ENCODE measurements around the gene MYLK.

MYLK gene

DNA sequence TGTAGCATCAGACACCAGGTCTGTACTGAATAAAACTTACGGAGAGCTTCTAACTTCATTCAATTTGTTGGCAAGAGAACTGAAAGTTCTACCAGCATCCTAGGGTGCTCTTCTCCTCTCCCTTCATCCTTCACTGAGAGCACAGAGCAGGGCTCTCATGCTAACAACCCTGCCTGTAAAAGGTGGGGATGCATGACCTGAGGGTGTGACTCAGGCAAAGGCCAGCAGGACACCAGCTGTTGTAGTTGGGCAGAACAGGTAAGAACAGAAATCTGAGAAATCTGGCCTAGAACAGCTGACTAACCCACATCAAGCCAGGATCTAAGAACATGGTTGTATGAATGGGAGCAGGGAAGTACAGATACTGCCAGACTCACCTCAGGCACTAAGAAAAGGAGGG is 64.2 kb downstream of the MYLK start:
- DNase-seq, result no peak

DNA sequence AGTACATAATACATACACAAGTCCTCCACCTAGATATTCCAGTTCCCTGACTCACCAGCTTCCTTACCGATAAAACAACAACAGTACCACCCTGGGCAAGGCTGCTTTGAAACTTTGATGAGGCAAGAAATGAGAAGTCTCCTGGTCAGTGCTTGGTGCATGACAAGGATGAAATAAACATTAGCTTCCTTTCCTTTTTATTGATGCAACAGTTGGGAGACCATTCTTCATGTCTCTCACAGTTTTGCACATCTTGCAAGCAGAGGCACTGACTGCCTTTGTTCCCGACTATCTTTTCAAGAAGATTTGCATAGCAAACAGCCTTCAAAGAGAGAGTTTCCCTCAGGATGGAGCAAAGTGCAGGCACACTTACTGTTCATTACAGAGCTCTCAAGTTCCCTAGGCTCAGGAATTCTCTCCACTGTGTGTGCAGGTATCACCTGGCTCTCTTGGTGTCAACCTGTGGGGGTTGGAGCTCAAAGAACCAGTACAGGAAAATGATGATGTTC is 65.2 kb downstream of the MYLK start:
- DNase-seq, result no peak

DNA sequence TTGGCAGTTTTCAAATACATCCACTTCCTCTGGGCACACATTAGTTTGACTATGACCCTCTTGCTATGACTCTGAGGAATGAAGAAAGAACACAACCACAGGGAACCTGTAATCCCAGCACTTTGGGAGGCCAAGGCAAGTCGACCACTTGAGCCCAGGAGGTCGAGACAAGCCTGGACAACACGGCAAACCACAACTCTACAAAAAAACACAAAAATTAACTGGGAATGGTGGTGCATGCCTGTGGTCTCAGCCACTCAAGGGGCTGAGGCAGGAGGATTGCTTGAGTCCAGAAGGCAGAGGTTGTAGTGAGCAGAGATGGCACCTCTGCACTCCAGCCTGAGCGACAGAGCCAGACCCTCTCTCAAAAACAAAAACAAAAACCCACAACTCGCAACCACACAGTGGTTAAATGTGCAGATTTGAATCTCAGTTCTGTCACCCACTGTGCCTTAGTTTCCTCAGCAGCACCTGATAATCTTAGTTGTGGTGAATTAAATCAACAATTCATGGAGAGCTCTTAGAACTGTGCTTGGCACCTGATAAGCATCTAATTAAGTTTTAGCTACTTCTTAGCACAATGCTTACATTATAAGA is 65.7 kb downstream of the MYLK start:
- DNase-seq, result no peak

DNA sequence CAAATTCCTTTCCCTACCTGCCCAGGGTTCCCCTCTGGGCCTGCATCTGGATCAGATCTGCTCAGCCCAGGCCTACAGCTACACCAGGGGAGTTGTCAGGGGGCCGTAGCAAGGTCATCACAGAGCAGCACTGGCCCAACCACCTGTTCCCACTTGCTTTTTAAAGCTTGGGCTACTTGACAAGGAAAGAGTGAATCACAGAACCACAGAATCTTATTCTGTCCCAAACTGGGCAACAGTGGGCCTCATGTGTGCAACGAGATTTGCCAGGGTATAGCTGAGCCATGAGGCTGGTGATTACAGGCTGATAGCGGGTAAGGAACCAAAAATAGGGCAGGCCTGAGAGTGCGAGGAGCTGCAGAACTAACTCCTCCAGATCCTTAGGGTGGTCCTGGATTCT is 66.7 kb downstream of the MYLK start:
- DNase-seq, result no peak

DNA sequence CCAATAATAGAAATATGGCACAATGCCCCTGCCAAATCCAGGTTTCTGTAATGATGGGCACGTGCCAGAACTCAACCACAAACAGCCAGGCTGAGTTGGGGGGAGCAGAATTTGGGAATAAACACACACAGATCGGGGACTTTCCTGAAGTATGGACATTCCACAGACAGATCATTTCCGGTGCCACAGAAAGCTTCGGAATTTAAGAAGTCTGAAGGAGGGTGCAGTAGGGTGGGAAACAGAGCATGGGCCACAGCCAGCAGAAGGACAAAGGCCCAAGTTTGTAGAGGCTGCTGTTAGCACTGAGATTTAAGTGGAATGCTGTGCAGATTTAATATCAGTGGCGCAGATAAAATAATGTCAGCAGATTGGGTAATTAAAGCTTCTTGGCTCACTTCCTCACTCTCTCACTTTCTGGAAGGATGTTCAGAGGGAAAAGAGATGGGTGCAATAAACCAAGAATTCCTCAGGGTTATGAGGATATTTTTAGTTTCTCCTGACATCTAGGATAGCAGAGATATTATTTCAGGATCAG is 67.4 kb downstream of the MYLK start:
- no peak for DNase-seq

DNA sequence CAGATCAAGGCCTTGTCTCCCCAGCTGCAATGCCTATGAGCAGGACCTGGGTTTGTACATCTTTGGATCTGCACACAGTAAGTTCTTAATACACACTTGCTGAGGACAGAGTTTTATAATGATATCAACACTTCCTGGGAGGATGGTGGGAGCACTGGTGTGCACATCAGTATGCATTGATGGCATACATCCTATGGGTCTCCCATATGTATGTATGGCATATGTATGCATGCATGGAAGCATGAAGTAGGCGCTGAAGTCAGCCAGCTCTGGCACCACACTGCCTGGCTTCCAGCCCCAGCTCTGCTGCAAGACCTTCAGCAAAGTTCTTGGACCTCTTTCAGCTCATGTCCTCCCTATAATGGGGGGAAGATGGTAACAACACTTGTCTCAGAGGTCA is 68.2 kb downstream of the MYLK start:
- DNase-seq, result no peak

DNA sequence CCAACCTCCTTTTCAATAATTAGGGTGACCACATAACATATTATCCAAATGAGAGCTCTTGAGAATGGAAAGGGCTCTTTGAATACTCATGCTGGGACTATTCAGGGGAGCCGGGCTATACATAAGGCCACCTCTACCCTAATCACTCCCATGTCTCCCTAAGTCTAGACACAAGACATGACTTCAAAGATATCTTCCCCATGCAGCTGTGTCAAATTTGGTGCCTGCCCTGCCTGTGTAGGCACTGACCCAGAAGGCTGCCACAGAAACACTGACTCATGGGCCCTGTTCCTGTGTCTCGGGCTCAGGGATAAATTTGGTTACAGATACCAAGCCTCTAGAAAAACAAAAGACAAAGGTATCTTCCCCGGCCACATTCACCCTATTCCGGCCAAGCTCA is 70.3 kb downstream of the MYLK start:
- DNase-seq, result no peak

DNA sequence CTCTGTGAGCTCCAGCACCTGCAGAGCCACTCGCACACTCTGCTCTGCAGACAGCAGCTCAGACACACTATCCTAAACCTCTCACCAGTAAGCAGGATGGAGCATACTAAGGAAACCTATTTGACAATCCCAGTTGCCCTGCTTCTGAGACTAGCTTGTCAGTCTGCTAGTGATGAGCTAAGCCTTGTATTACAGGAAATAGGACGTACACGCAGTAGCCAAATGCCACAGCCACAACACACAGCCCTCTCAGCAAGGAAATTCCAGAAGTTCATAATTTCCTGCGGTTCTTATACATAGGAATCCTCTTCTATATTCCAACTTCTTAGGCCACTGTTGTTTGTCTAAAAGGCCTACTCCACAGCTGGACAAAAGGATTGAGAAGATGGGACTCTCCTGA is 74.5 kb downstream of the MYLK start:
- DNase-seq, result no peak

DNA sequence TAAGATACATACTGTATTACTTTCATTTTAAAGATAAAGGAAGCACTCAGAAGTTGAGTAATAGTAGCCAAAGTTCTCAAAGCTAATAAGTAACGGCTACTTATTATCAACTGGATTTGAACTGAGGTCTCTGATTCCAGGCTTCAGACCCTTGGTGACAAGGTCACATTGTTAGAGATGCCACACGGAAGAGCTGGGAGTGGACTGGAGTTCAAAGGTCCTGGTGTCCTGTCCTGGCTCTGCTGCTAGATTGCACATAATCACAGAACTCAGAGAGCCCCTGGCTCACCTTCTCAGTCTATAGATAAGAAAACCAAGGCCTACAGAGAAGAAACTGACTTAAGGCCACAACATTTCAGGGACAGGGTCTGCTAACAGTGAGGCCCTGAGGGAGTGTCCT is 75.3 kb downstream of the MYLK start:
- DNase-seq, result no peak

DNA sequence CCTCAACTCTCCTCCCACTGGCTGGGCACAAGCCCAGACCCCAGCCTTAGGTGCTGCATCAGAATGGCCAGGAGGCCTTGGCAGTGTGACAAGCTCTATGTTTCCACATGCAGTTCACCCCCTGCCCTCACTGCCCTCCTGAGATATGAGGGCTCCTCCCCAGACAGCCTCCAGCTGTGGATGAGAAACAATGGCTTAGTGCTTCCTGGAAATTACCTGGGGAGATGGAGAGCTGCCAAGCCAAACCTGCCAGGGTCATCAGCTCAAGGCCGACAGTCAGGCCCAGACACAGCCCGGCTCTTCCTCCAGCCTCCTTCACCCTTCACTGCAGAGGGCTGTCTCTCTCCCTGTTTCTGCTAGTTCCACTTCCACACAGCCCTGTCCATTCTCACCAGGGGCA is 76.3 kb downstream of the MYLK start:
- DNase-seq, result no peak

DNA sequence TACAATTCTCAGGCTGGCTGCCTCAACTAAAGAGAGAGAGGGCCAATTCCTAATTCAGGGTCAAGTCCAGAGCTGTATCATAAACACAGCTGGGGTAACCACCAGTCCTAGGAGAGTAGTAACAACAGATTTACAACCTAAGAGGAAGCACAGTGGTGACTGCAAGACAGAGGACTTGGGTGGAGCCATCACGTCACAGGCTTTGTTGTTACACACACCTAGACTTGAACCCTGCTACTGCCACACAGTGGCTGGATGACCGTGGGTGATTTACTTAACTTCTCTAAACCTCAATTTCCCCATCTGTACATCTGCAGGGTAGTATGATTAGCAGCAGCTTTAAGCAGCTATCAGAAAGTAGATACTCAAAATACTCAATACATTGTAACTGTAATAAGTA is 78.6 kb downstream of the MYLK start:
- no peak for DNase-seq

DNA sequence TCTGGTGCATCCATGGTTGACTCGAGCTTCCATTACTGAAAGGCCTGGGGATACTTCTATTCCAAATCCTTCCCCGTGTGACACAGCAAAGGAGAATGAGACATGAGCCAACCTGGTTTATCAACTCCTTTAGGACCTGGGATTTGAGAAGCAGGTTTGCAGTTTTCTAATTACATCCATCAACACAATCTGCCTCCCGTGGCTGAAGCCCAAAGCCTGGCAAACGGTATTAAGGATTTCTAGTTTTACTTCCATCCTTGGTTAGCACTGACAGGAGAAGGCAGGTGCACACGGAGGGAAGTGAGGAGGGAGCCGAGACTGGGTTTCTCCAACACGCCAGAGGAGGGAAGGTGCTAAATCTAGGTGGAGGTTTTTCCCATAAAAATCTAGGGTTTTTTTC is 79.0 kb downstream of the MYLK start:
- DNase-seq, result no peak

DNA sequence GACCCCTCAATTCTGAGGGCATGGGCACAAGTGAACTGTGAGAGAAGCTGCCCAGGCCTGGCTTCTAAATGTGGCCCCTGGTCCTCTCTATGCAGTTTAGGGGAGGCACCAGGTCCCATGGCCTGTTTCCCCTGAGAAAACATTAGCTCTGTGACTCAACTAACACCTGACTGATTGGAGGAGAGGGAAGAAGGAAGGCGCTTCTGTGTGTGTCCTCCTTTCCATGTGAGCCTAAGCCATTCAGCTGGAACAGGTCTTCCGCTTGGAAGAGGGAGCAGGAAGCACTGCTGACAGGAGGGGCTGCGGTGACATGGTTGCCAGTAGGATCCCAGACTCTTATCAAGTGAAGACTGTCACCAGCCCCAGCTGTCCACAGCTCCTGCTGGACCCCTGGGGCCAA is 79.5 kb downstream of the MYLK start:
- no peak for DNase-seq

DNA sequence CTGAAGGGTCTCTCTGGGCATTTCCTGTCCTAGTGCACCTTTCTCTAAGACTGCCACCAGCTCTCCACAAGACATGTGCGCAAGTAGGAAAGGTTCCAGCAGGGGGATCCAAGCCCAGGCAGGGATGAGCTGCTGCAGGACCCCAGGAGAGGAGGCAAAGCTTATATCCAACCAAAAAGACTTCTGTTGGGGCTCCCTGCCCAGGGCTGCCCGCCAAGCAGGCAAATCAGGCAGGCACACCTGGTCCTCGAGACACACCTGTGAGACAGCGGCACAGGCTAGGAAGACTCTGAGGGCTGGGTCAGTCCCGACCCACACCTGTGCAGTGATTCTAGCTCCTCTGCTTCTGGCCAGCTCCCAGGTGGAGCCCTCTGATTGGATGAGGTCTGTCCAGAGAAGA is 80.6 kb downstream of the MYLK start:
- DNase-seq, result no peak

DNA sequence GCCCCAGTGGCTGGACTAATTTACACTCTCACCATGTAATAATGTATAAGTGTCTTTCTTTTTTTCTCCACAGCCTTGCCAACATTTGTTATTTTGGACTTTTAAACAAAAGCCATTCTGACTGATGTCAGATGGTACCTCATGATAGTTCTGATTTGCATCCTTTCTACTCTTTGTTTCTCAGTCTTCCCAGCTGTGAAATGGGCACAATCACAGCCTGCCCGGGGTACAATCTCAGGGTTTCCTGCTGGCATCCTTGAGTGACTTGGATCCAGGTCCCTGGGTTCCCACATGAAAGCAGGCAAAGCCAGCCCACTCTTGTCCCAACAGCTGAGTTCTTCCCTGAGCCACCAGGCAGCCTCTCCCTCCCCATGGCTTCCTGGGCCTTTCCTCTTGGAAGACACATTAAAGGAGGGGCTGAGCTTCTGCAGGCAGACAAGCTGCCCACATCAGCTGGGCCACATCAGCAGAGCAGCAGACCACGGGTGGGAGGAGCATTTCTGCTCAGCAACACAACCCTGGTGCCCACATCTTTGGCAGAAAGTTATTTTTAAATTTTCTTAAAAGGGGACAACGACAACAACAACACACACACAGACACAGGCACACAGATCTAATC is 82.0 kb downstream of the MYLK start:
- no peak for DNase-seq

DNA sequence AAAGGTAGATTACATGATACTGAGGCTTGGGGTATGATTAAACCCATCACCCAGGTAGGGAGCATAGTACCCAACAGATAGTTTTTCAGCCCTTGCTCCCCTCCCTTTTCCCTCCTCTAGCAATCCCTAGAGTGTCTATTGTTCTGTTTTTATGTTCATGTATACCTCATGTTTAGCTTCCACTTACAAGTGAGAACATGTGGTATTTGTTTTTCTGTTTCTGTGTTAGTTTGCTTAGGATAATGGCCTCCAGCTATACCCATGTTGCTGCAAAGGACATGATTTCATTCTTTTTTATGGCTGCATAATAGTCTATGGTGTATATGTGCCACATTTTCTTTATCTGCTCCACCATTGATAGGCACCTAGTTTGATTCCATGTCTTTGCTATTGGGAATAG is 82.7 kb downstream of the MYLK start:
- DNase-seq, result no peak

DNA sequence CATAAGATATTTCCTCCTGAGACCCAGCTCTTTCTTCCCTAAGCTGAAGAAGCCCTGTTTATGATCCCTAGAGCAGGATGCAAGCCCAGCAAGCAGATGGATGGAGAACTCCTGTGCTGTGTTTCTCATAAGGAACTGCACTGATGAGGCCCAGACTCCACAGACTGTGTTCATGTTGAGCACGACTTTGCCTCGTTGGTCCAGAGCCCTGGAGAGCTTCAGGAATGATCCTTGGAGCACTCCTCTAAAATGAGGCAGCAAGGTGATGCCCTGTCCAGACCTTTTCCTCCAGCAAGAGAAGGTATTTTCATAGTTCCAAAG is 83.8 kb downstream of the MYLK start:
- no peak for DNase-seq

DNA sequence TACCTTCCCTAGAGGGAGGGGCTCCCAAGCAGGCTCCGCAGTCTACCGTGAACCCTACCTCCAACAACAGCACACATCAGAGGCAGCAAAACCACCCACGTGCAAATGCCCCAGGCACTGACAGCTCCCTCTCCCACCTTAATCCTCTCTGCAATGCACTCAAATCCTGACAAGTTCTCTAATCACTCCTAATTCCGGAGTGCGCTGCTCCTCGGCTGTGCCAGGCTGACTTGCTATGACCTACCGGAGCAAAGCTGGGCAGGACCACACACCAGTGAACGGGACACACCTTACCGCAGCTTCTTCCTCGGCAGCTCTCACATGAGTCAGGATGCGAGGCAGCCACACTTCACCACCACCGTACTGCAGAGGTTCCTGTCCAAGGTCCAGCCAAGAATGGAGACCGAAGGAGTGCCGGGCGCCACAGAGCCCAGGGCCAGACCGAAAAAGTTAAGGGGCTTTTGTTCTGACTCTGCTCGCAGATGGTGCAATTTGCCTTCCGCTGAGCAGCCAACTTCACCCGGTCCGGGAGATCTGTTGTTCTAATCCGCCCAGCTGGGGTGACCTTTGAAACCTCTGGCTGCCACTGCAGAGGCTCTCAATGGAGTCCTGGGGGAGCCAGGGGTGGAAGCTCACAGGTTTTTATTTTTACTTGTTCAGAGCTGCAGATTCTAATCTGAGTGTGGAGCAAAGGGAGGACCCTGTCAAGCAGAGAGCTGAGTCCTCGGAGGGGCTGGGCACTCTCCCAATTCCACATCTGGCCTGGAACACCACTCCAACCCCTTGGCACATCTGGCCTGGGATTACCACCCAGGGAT is 84.4 kb downstream of the MYLK start:
- DNase-seq, result no peak

DNA sequence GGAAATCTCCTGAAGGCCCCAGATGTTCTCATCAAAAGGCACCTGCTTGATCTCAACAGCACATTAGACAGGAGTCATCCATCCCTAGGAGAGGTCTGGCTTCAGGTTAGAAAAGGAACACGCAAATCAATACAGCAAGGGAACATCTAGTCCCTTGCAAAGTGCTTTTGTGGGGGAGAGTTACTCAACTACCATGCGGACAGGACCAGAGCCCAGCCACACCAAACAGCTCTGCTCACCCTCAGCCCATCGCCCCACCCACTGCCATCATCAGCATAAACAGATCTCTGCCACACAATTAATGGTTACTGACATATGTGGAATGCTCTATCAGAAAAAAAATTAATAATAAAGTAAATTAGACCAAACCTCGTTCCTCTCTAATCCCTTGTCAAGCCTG is 85.6 kb downstream of the MYLK start:
- no peak for DNase-seq

DNA sequence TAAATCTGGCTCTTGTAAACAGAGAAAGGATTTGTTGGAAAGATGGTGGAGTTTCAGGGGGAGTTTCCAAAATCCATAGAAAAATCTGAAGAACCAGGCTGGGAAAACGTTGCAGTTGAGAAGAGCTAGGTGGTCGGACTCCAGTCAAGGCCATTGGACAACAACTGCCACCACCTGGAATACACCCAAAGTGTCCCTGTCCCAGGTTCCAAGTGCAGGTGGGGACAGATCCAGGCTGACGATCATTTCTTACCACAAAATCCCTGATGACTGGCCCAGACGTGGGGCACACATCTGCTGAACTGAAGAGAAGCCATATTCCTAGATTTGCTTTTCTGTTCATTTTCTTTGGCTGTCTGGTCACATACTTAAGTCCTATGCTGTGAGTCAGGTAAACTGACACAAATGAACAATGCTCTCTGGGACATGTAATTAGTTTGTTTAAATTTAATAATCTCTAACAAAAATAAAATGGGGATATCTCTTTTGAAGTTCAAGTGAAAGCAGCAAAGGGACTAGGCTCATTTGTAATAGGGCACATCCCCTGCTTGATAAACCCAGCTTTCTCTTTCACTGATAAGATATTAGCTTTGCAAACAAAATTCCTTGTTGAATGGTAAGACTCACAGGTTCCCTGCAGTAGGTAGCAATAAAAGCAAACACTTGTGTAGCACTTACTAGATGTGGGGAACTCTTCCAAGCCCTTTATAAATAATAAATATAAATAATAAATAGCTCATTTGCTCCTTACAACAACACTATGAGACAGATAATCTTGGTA is 88.5 kb downstream of the MYLK start:
- DNase-seq, result no peak

DNA sequence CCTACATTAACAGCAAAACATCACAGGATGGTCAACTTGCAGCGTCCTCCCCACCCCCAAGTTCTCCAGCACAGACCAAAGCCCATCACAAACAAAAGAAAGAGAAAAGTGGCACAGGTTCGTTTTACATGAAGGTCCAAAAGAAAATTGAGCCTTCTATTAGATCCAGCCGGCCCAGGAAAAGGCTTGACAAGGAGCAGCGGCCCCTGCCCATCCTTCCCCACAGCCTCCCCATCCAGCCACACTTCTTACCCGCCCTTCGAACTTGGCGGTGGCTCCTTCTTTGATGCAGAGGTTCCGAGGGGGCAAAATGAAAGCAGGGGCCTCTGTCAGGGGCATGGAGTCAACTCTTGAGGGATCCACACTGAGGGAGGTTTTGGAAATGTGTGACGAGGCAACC is 90.7 kb downstream of the MYLK start:
- no peak for DNase-seq

DNA sequence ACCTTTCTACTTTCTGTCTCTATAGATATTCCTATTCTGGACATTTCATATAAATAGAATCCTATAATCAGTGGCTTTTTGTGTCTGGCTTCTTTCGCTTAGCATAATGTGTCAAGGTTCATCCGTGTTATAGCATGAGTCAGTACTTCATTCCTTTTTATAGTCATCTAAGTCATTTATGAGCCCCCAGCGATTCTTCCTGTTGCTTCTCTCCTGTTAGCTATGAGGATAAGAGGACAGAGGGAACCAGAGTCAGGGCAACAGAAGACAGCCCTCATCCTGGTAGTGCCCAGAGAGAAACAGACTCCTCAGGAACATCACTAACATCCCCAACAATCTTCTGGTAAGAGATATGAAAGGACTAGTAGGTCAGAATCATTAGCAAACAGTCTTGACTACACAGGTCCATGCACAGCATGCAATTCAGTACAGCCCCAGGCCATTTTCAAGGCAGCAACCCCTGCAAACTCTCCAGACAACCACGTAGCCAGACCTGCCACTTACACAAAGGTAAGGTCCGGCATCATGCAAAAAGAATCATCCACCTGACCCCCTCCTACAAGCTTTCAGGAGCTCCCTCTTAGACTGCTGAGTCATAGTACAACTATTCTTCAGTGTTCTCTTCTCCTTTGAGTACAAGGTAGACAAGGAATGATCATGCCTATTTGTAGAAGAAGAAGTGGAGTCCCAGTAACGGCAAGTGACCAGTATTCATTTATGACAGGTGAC is 91.5 kb downstream of the MYLK start:
- no peak for DNase-seq

DNA sequence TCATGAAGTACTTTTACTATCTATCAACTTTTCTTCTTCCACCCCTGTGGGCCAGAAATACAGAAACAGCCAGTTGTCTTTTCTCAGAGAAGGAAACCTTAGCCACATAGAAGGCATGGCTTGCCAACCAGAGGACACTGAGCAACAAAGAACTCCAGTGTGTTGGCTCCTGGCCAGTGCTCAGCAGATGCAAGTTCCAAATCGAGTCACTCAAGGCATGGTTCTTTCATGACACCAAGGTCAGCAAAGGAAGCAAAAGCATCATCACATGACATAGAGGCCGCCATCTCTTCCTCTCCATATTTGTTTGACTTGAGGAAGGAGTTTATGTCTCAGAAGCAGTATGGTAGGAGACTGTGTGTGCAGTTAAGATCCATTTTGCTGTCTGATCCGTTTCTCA is 92.2 kb downstream of the MYLK start:
- DNase-seq, result no peak

All from activated CD4-positive, alpha-beta T cell treated with anti-CD3 and anti-CD28 coated beads for 4 hours (primary cell).